GM21786 (cell line): ENCODE measurements around the gene BIRC7.
"Not testable (repeated sequence)": the region's sequence is repeated elsewhere in the genome, so short reads cannot be mapped to it uniquely, and the experiment has no call there.

Experiments
- ATAC-seq: cut with Tn5 transposase; IDR thresholded peaks from one replicate; pipeline ENCODE4 v1.9.1; 2021; ENCODE audit not compliant: unreplicated experiment

The BIRC7 gene

GRCh38 chr20:63246490-63247288 is 11.0 kb downstream of the BIRC7 start:
- no peak for ATAC-seq

- ATAC-seq: no peak
These were observed 12.0 kb downstream of the BIRC7 start for GRCh38 chr20:63247671-63248228.

- ATAC-seq: no peak
These were observed 13.3 kb downstream of the BIRC7 start for GRCh38 chr20:63248835-63249591.

GRCh38 chr20:63249891-63250290 is 14.2 kb downstream of the BIRC7 start:
- ATAC-seq: no peak

- ATAC-seq: not testable (repeated sequence)
These were observed 15.6 kb downstream of the BIRC7 start for GRCh38 chr20:63251350-63251749.

GRCh38 chr20:63252284-63252711 is 16.6 kb downstream of the BIRC7 start:
- ATAC-seq: no peak

GRCh38 chr20:63253065-63253437 is 17.3 kb downstream of the BIRC7 start:
- no peak for ATAC-seq

- no peak for ATAC-seq
These were observed 17.9 kb downstream of the BIRC7 start for GRCh38 chr20:63253438-63254231.

- no peak for ATAC-seq
These were observed 18.5 kb downstream of the BIRC7 start, which contains the start of gene NKAIN4 for GRCh38 chr20:63254232-63254605. NKAIN4 (minus strand) TSS chr20:63254463; CDS start chr20:63254450, 13 bp downstream.

- ATAC-seq: no peak
These were observed 19.1 kb downstream of the BIRC7 start for GRCh38 chr20:63254606-63255384.

- ATAC-seq: no peak
These were observed 20.4 kb downstream of the BIRC7 start for GRCh38 chr20:63255931-63256704.

- no peak for ATAC-seq
These were observed 21.2 kb downstream of the BIRC7 start for GRCh38 chr20:63256954-63257353.

- no peak for ATAC-seq
These were observed 21.9 kb downstream of the BIRC7 start for GRCh38 chr20:63257629-63258028.

- ATAC-seq: no peak
These were observed 23.1 kb downstream of the BIRC7 start for GRCh38 chr20:63258781-63259180.

- no peak for ATAC-seq
These were observed 24.2 kb downstream of the BIRC7 start for GRCh38 chr20:63259734-63260460.

GRCh38 chr20:63260521-63260920 is 24.8 kb downstream of the BIRC7 start:
- no peak for ATAC-seq

- no peak for ATAC-seq
These were observed 25.5 kb downstream of the BIRC7 start for GRCh38 chr20:63261060-63261794.
